ENCODE results near the gene GINS3.

DNA sequence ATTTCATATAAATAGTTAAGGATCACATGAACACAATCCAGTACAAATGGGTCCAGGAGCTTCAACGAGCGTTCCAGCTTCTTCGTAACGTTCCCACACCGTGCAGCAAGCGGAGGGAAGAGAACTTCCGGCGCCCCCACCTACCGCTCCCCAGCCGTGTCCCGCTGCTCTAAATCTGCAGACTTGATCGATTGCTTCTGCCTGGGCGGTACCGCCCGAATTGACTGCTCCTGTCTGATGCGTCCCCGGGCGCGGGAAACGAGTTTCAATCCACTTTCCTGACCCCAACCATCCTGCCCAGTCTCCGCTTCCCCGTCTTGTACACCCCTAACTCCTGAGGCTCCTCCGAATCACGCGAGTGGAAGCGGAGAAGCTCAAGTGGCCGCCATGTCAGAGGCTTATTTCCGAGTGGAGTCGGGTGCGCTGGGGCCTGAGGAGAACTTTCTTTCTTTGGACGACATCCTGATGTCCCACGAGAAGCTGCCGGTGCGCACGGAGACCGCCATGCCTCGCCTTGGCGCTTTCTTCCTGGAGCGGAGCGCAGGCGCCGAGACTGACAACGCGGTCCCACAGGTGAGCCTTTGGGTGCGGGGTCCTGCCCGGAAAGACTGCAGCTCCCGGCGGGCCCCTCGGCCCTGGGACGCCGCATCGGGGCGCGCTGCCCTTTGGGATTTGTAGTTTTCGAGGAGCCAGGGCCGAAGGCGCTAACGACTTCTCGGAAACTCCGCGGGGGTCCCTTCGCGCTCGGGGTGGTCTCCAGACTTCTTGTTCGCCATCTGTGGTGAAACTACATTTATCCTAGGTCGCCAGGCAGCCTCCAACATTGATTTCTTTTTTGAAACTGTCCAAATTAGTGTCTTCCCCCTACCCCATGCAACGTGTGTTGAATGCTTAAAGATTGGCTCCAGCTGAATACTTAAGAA, at the start of gene GINS3:
- no peak for TF ChIP-seq ZNF560 (tag by site-specific recombination; IDR thresholded peaks at IDR 0.05; ENCODE audit: borderline replicate concordance)
- TF ChIP-seq, protein P1, sequence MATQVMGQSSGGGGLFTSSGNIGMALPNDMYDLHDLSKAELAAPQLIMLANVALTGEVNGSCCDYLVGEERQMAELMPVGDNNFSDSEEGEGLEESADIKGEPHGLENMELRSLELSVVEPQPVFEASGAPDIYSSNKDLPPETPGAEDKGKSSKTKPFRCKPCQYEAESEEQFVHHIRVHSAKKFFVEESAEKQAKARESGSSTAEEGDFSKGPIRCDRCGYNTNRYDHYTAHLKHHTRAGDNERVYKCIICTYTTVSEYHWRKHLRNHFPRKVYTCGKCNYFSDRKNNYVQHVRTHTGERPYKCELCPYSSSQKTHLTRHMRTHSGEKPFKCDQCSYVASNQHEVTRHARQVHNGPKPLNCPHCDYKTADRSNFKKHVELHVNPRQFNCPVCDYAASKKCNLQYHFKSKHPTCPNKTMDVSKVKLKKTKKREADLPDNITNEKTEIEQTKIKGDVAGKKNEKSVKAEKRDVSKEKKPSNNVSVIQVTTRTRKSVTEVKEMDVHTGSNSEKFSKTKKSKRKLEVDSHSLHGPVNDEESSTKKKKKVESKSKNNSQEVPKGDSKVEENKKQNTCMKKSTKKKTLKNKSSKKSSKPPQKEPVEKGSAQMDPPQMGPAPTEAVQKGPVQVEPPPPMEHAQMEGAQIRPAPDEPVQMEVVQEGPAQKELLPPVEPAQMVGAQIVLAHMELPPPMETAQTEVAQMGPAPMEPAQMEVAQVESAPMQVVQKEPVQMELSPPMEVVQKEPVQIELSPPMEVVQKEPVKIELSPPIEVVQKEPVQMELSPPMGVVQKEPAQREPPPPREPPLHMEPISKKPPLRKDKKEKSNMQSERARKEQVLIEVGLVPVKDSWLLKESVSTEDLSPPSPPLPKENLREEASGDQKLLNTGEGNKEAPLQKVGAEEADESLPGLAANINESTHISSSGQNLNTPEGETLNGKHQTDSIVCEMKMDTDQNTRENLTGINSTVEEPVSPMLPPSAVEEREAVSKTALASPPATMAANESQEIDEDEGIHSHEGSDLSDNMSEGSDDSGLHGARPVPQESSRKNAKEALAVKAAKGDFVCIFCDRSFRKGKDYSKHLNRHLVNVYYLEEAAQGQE (tag by site-specific recombination; IDR thresholded peaks at IDR 0.05) = no peak

Measured in HEK293 (cell line).